GM18508 (cell line): Measurements from ENCODE around the gene ARIH1.
"Not testable (repeated sequence)": the region's sequence is repeated elsewhere in the genome, so short reads cannot be mapped to it uniquely, and the experiment has no call there.

Experiments
- ATAC-seq: cut with Tn5 transposase; IDR thresholded peaks from one replicate; pipeline ENCODE4 v1.9.1; 2021; ENCODE audit warnings: moderate number of reproducible peaks; ENCODE audit not compliant: insufficient read depth, unreplicated experiment

ARIH1 gene

DNA sequence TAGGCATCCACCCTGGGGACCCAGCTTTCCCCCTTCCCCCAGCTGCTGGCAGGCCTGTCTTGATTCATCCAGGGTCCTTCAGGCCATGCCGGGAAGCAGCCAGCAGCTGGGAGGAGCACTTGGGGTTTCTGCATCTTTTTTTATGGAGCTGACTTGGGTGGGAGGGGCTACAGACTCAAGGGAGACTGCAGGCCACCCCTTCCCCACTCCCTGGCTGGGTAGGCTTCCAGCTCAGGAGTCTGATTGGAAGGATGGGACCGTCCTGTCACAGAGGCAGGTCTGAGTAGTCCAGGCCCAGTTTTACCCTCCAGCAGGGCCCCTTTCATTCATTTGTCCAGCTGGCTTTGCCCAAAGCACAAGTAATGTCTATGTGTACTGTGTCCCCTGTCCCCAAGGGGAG lies 168.1 kb downstream of the ARIH1 start:
- not testable (repeated sequence) for ATAC-seq

DNA sequence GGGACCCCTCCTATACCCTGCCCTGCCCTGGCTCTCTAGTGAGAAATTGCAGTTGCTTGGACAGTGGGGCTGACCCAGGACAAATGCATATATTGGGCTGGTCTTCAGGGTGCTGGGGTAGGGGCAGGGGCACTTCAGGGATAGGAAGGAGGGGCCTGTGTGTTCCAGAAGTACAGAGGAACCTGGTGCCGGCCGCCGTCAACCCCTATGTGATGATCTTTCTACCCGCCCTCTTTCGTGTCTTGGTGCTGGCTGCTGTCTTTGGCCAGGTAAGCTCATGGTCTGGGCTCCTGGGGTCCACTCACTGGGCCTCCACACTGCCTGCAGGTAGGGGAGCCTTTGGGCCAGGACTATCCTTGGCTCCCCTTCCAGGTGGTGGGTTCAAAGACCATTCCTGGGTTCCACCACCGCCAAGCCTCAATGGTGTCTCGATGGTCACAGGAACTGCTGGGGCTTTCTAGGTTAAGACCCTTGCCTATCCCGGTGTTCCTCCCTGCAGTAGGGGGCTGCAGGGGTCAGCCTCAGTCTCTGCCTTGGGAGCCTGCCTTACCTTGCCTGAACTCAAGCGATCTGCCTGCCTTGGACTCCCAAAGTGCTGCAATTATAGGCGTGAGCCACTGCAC lies 174.6 kb downstream of the ARIH1 start:
- ATAC-seq = not testable (repeated sequence)
